NCI-H1694 treated with DMSO at 0.1 percent for 48 hours (cell line): ENCODE results near the gene QRICH1.
"Not testable (repeated sequence)": the region's sequence is repeated elsewhere in the genome, so short reads cannot be mapped to it uniquely, and the experiment has no call there.

Experiments used
- DNase-seq: peaks from one replicate; lab custom pipeline; 2025; lab: John Stamatoyannopoulos, UW

The QRICH1 gene

GRCh38 chr3:49017229-49017970, 76.5 kb downstream of the QRICH1 start:
- no peak for DNase-seq

GRCh38 chr3:49016414-49017228, 77.2 kb downstream of the QRICH1 start:
- DNase-seq: no peak

- no peak for DNase-seq
Observed at GRCh38 chr3:49015765-49016164, 78.1 kb downstream of the QRICH1 start.

GRCh38 chr3:49015072-49015471, 78.8 kb downstream of the QRICH1 start:
- no peak for DNase-seq

- no peak for DNase-seq
Observed at GRCh38 chr3:49013738-49014660, 79.9 kb downstream of the QRICH1 start.

GRCh38 chr3:49013113-49013737, 80.6 kb downstream of the QRICH1 start:
- no peak for DNase-seq

GRCh38 chr3:49012441-49013017, 81.3 kb downstream of the QRICH1 start:
- no peak for DNase-seq

- DNase-seq: no peak
Observed at GRCh38 chr3:49009396-49009795, 84.5 kb downstream of the QRICH1 start.

- not testable (repeated sequence) for DNase-seq
Observed at GRCh38 chr3:49008627-49009026, 85.2 kb downstream of the QRICH1 start.

GRCh38 chr3:49007771-49008528, 85.9 kb downstream of the QRICH1 start:
- no peak for DNase-seq

GRCh38 chr3:49007068-49007770, 86.7 kb downstream of the QRICH1 start, which contains the start of gene WDR6:
TSS of gene WDR6 (plus strand) at chr3:49007391. CDS start at chr3:49007432, 41 bp downstream.
- DNase-seq: peak; percentile 72

- no peak for DNase-seq
Observed at GRCh38 chr3:49006408-49007067, 87.3 kb downstream of the QRICH1 start.

- DNase-seq: no peak
Observed at GRCh38 chr3:49005998-49006397, 87.9 kb downstream of the QRICH1 start.

GRCh38 chr3:49005303-49005680, 88.6 kb downstream of the QRICH1 start:
- DNase-seq: no peak

- no peak for DNase-seq
Observed at GRCh38 chr3:49004352-49005302, 89.2 kb downstream of the QRICH1 start.

- DNase-seq: no peak
Observed at GRCh38 chr3:49001155-49001554, 92.7 kb downstream of the QRICH1 start.

- no peak for DNase-seq
Observed at GRCh38 chr3:48999085-48999858, 94.6 kb downstream of the QRICH1 start.
